ENCODE measurements around the gene ROBO2.

DNA sequence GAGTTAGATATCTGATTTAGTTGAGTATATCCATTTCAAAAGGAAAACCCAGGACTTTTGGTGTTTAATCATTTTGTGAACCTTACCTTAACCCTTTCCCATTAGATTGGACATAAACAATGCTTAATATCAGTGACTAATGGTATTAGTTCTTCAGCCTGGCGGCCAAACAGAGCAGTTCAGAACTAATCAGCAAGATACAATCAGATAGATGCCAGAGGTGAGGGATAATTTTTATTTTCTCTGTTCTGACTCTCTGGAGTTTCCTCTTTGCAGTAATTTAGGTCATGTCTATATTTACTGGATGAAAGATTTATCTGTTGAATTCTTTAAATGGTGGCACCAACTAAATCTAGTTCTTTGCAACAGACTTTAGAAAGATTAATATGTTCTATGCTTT is 337.8 kb downstream of the ROBO2 start:
- TF ChIP-seq CTCF (IDR thresholded peaks at IDR 0.05; ENCODE audit: insufficient read depth, low read length) (no peak), POLR2AphosphoS5 (IDR thresholded peaks at IDR 0.05; ENCODE audit: low read depth) (no peak)
